NCI-H128 (cell line): Measurements from ENCODE around the gene COA5.

Experiments used
- DNase-seq: peaks from one replicate; lab custom pipeline; 2025; ENCODE audit not compliant: unreplicated experiment; lab: John Stamatoyannopoulos, UW

Gene COA5

GRCh38 chr2:98572676-98573075, 35.6 kb downstream of the COA5 start:
- DNase-seq: no peak

GRCh38 chr2:98572211-98572610, 36.1 kb downstream of the COA5 start:
- DNase-seq: no peak

GRCh38 chr2:98571796-98572195, 36.5 kb downstream of the COA5 start:
- DNase-seq: no peak

- DNase-seq: no peak
These were observed 37.1 kb downstream of the COA5 start for GRCh38 chr2:98571121-98571701.

DNA sequence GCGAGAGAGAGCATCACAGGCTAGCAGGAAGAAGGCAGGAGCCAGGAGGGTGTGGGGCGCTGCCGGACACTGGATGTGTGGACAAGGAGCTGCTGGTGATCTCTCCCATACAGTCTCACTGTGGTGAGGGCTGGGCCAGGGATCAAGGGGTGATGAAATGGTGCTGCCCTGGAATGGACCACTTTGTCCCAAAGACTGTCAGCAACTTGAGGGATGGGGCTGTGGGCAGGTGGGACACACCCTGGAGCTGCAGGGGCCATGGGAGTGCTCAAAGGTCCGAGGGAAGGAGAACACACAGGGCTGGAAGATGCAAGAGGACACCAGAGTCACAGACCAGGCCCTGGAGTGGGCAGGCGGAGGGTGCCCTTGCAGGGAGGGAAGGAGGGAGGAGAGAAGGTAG, 38.0 kb downstream of the COA5 start:
- DNase-seq: no peak

DNA sequence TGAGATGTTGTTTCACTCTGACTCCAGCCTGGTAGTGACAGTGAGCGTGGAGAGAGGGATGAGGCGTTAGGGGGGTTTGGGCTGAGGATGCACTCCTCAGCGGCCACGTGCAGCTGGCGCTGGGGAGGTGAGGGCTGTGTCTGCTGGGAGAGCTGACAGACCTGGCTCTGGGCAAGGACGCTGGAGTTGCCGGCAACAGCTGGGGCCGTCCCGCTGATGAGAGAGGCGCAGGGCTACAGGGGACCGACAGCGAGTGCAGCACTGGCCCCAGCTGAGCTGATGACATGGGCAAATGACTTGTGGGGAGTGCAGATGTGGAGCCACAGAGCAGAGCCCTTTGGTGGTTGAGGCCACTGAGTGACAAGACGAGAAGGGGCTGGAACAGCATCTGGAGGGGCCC, 38.4 kb downstream of the COA5 start:
- no peak for DNase-seq

- DNase-seq: no peak
These were observed 39.0 kb downstream of the COA5 start for GRCh38 chr2:98569197-98569793.

DNA sequence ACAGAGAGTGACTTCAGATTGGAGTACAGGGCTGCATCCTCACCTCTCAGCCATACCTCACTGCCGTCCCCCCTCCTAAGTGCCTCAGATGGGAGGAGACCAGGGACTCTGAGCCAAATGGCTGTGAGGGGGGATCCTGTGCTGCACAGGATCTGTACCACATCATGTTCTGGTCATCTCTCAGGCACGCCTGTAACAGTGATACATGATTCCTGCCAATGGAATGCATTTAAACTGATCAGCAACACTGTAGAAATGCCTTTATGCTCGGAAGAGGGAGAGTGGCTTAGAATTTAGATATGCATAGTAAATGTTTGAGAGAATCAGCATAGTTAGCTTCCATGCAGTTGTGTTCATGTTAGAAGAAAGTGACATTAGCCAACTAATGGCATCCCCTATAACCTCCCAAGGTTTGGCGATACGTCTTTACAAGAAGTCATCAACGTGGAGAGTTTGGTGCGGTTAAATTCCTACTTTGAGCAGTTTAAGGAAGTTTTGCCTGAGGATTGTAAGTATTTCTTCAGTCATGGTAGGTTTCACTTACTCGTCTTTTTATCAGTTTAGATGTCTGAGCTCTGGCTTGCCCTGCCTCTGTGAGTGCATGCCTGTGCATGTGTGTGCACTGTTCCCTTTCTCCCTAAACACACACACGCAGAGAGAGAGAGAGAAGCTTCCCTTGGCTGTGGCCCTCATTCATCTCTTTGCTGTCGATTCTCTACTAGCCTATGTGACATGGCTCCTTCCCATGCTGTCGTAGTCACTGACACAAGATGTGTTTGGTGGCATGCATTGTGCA, 40.0 kb downstream of the COA5 start:
- no peak for DNase-seq

- no peak for DNase-seq
These were observed 42.4 kb downstream of the COA5 start for GRCh38 chr2:98565941-98566340.

DNA sequence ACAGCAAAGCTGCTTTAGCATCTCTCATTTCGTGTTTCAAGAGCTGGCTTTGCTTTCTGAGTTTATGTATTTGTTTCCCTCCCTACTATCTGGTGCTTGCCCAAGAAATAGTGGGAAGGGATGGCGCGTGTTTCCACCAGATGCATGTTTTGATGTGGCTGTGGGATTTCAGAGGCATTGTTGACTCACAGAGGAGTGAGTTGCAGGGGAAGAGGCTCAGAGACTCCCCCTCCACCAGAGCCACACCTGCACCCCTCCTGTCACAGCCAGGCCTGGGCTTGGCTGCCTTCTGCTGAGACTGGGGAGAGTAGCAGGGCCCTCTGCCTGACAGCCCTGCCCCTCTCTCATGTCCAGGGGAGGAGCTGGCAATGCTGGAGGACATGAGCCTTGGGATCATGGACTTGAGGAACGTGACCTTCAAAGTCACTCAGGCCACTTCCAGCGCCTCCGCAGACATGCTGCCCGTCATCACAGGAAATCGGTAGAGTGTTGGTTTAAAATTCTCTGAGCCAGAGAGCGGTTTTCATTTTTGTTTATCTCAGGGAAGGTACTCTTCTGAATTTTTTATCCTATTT, 42.9 kb downstream of the COA5 start:
- no peak for DNase-seq

DNA sequence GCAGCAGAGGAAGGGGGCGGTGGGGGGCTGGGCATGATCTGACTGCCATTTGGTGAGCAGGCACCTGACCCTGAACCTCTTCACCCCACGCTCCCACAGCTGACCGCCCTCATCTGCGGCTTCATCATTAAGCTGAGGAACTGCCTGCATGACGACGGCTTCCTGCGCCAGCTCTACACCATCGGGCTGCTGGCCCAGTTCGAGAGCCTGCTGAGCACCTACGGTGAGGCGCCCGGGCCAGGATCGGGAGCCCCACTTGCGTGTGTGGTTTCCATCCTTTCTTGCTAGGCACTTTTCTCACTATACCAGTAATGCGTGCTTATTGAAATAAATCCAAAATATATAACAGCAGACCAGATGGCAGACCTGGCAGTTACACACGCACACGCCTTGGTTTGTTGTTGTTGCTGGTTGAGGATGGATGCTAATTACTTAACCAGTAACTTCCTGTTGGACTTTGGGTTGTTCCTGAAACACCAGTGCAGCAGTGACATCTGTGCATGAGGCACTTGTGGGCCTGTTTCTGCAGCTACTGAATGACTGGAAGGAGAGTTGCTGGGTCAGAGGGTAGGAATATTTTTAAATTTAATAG, 43.7 kb downstream of the COA5 start:
- DNase-seq: no peak

GRCh38 chr2:98563394-98563793, 44.9 kb downstream of the COA5 start:
- DNase-seq: no peak

DNA sequence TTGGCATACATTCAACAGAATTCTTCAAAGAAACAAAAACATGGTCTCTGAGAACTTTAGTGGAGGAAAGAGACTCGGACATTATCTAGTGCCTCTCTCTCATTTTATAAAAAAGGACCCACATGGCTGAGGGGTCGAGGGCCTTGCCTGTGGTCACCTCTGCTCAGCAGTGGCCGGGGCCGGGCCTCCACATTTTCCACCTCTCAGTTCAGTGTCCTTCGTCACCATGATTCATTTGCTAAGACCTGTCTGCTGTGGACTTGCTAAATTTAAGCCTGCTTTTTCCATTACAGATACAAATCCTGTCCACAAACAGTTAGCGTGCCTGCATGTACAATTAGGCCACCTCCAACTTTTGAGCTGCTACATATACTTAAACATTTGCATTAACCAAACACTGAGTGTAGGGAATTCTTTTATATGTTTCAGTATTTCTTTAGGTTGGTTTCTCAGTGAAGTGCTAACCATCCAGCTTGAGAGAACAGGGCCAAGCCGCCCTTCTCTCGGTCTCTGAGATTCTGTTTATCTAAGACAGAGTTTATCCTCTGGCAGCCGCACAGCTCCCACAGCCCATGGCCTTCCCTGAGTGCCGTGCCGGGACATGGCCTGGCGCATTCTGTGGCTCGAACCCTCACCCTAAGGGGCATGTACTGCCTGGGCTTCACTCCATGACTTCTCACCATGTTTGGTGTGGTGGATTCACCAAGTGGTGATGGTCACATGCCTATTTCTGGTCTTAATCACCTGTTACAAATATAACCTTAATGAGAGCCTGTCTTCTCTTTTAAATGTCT, 46.2 kb downstream of the COA5 start:
- no peak for DNase-seq

GRCh38 chr2:98561018-98561417, 47.3 kb downstream of the COA5 start:
- DNase-seq: no peak

DNA sequence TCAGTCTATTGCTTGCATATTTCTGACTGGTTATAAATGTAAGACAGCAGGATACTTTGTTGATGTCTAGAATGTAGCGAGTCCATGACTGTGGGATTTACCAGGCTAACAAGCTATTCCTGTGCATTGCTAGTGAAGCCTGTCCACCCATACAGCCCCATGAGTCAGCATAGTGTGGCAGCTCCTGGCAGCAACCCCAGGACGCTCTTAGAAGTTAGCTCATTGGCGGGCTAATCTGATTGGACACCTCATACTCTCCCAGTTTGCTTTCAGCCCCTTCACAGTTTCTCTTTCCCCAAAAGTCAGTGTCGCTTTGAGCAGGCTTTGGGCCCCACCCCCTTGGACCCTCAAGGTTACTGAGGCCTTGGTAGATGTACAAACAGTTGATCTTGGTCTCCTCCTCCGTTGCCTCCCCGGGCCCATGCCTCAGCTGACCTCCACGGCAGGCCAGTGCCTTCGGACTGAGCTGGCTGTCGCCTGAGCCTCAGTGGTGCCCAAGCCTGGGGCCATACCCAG, 48.0 kb downstream of the COA5 start:
- DNase-seq: no peak

- no peak for DNase-seq
These were observed 48.7 kb downstream of the COA5 start for GRCh38 chr2:98559581-98559980.

DNA sequence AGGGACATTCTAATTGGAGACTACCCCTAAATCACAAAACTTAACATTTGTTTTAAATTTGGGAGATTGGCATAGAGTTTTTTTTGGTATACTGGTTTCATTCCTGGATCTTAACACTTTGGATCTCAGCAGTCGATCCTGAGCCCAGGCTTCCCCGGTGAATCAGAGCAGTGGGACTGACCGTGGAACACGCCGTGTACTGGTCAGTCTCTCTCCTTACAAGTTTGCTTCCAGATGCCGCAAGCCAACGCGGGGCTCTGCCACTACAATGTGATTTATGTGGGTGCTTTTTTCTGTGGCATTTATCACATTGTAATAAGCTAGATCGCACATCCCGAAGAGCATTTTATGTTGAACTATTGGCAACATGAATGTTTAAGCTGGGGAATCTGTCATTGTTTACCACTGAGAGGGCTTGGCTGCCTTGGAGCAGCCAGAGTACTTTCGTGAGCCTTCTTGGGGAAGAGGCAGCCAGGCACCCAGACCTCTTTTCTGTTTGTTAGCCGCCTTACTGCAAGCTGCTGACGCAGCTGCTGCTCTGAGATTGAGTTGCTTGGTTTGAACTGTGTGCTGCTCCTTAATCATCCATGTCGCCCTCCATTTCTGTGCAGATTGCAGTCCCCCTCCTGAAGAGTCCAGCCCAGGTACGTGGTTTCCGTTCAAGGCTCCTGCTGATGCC, 49.3 kb downstream of the COA5 start:
- no peak for DNase-seq

GRCh38 chr2:98556344-98557033, 51.8 kb downstream of the COA5 start:
- no peak for DNase-seq

DNA sequence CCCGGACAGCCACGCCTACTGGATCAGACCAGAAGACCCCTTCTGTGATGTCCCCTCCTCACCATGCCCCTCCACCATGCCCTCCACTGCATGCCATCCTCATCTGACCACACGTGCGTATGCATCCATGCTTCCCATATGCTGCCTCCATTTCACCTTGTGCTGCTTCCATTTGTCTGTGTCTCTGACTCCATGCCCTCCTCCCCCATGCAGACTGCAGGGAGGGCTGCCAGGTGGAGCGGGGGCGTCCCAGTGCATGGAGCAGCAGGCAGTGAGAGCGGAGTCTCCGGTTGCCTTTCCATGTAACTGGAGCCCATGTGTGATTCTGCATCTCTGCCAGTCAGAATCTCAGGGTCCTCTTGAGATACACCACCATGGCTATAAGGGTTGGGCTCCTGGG, 52.6 kb downstream of the COA5 start:
- no peak for DNase-seq
